Kidney tubule cell (primary cell): ENCODE data around the gene AGO3.
A peak's percentile ranks its signal among the peaks of the same experiment; 100 is the strongest.

Experiments used
- DNase-seq: peaks from one replicate; pipeline ENCODE4 v3.0.0-alpha.2; 2018; ENCODE audit warnings: low spot score

AGO3 gene

GRCh38 chr1:36083635-36084496, 153.0 kb downstream of the AGO3 start, which contains the start of gene TEKT2:
Gene TEKT2, plus strand, starts transcription at chr1:36084094. Its CDS starts 828 bp downstream, at chr1:36084922.
- peak; percentile 27 for DNase-seq

GRCh38 chr1:36084497-36085115, 153.7 kb downstream of the AGO3 start:
- peak; percentile 18 for DNase-seq

GRCh38 chr1:36085126-36085525, 154.2 kb downstream of the AGO3 start:
- DNase-seq, result no peak

GRCh38 chr1:36085686-36086526, 155.0 kb downstream of the AGO3 start:
- DNase-seq, result no peak

- no peak for DNase-seq
Measured at GRCh38 chr1:36086529-36087232, 155.8 kb downstream of the AGO3 start.

GRCh38 chr1:36087233-36088123, 156.6 kb downstream of the AGO3 start:
- no peak for DNase-seq

- no peak for DNase-seq
Measured at GRCh38 chr1:36088265-36088576, 157.3 kb downstream of the AGO3 start.

GRCh38 chr1:36088577-36089392, 157.9 kb downstream of the AGO3 start, which contains the start of gene ADPRS:
Gene ADPRS, plus strand, starts transcription at chr1:36088892. Its CDS starts 13 bp downstream, at chr1:36088905.
- peak; percentile 90 for DNase-seq

GRCh38 chr1:36089393-36090121, 158.7 kb downstream of the AGO3 start:
- DNase-seq, result peak; percentile 76

- no peak for DNase-seq
Measured at GRCh38 chr1:36091141-36091540, 160.2 kb downstream of the AGO3 start.

GRCh38 chr1:36091698-36092097, 160.8 kb downstream of the AGO3 start:
- DNase-seq, result no peak

- DNase-seq, result no peak
Measured at GRCh38 chr1:36092166-36092797, 161.4 kb downstream of the AGO3 start.

GRCh38 chr1:36092798-36093185, 161.9 kb downstream of the AGO3 start:
- no peak for DNase-seq

- no peak for DNase-seq
Measured at GRCh38 chr1:36093226-36093625, 162.3 kb downstream of the AGO3 start.

- DNase-seq, result no peak
Measured at GRCh38 chr1:36093929-36094328, 163.0 kb downstream of the AGO3 start.

- DNase-seq, result peak; percentile 15
Measured at GRCh38 chr1:36094621-36095061, 163.7 kb downstream of the AGO3 start.

- DNase-seq, result no peak
Measured at GRCh38 chr1:36095760-36096405, 165.0 kb downstream of the AGO3 start.
